ENCODE data around the gene PACS1. TPM values are rescaled to one million over a fixed set of nuclear protein-coding genes. Genes with fewer than 3 reads are reported as not detected.
A peak's percentile ranks its signal among the peaks of the same experiment; 100 is the strongest.
"Not testable (repeated sequence)": the region's sequence is repeated elsewhere in the genome, so short reads cannot be mapped to it uniquely, and the experiment has no call there.

PACS1 gene
- 24.2 and 32.7 TPM in 2 replicates for total RNA-seq (2014; rRNA removed; shearing (Covaris generic))

- peak; percentile 77 for DNase-seq (ENCODE audit: low read depth)
These were observed at the start of gene PACS1 for GRCh38 chr11:66069715-66070603. TSS of gene PACS1 (plus strand) at chr11:66070272. CDS start at chr11:66070487, 215 bp downstream.

- peak; percentile 91 for DNase-seq (ENCODE audit: low read depth)
These were observed 49.3 kb upstream of the PACS1 start for GRCh38 chr11:66020618-66021357.

- DNase-seq (ENCODE audit: low read depth), result peak; percentile 66
These were observed 47.5 kb upstream of the PACS1 start for GRCh38 chr11:66022401-66023185.

GRCh38 chr11:66023186-66023440 lies 47.0 kb upstream of the PACS1 start:
- DNase-seq (ENCODE audit: low read depth), result not testable (repeated sequence)

- DNase-seq (ENCODE audit: low read depth), result no peak
These were observed 44.0 kb upstream of the PACS1 start, which contains the start of gene CATSPER1 for GRCh38 chr11:66026017-66026529. TSS of gene CATSPER1 (minus strand) at chr11:66026479. CDS start at chr11:66026379, 100 bp downstream.

- DNase-seq (ENCODE audit: low read depth), result no peak
These were observed 36.9 kb upstream of the PACS1 start for GRCh38 chr11:66032957-66033735.

GRCh38 chr11:66035653-66036333 lies 34.3 kb upstream of the PACS1 start:
- DNase-seq (ENCODE audit: low read depth), result no peak

GRCh38 chr11:66036334-66036710 lies 33.8 kb upstream of the PACS1 start:
- DNase-seq (ENCODE audit: low read depth), result no peak

- DNase-seq (ENCODE audit: low read depth), result no peak
These were observed 32.7 kb upstream of the PACS1 start for GRCh38 chr11:66037327-66037726.

- DNase-seq (ENCODE audit: low read depth), result no peak
These were observed 30.3 kb upstream of the PACS1 start for GRCh38 chr11:66039765-66040164.

- no peak for DNase-seq (ENCODE audit: low read depth)
These were observed 27.7 kb upstream of the PACS1 start for GRCh38 chr11:66042227-66042995.

- no peak for DNase-seq (ENCODE audit: low read depth)
These were observed 26.8 kb upstream of the PACS1 start for GRCh38 chr11:66042996-66043906.

- no peak for DNase-seq (ENCODE audit: low read depth)
These were observed 25.3 kb upstream of the PACS1 start for GRCh38 chr11:66044757-66045156.

- peak; percentile 59 for DNase-seq (ENCODE audit: low read depth)
These were observed 24.9 kb upstream of the PACS1 start for GRCh38 chr11:66045177-66045639.

- DNase-seq (ENCODE audit: low read depth), result no peak
These were observed 23.2 kb upstream of the PACS1 start for GRCh38 chr11:66046901-66047300.

GRCh38 chr11:66047541-66048365 lies 22.3 kb upstream of the PACS1 start:
- DNase-seq (ENCODE audit: low read depth), result peak; percentile 50

GRCh38 chr11:66048547-66049323 lies 21.3 kb upstream of the PACS1 start, which contains the start of gene GAL3ST3:
TSS of gene GAL3ST3 (minus strand) at chr11:66049161. CDS start at chr11:66045415, 3,746 bp downstream.
- DNase-seq (ENCODE audit: low read depth), result no peak

All from M059J (cell line).